ENCODE data around the gene MAP3K12.

GRCh38 chr12:53497461-53497860, 1.8 kb downstream of the MAP3K12 start:
- no peak for TF ChIP-seq POLR2A (IDR thresholded peaks at IDR 0.05; ENCODE audit: low read depth)
- no peak for TF ChIP-seq CTCF (IDR thresholded peaks at IDR 0.05)
- TF ChIP-seq EP300 (IDR thresholded peaks at IDR 0.05) = no peak
- TF ChIP-seq POLR2AphosphoS5 (IDR thresholded peaks at IDR 0.05) = no peak
